ENCODE measurements around the gene DNAJC9.

DNA sequence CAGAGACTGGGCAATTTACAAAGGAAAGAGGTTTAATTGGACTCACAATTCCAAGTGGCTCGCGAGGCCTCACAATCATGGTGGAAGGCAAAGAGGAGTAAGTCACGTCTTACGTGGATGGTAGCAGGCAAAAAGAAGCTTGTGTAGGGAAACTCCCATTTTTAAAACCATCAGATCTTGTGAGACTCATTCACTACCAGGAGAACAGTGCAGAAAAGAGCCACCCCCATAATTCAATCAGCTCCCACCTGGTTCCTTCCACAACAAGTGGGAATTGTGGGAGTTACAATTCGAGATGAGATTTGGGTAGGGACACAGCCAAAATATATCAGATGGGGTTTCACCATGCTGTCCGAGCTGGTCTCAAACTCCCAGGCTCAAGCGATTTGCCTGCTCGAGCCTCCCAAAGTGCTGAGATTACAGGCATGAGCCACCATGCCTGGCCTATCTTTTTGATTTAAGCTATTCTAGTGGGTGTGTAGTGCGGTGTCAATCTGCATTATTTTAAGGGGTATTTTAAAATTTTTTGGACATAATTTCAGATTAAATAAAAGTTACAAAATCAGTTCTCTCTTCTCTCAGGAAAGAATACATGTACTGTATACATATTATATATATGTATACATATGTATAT lies 14.4 kb upstream of the DNAJC9 start:
- TF ChIP-seq, protein P1, sequence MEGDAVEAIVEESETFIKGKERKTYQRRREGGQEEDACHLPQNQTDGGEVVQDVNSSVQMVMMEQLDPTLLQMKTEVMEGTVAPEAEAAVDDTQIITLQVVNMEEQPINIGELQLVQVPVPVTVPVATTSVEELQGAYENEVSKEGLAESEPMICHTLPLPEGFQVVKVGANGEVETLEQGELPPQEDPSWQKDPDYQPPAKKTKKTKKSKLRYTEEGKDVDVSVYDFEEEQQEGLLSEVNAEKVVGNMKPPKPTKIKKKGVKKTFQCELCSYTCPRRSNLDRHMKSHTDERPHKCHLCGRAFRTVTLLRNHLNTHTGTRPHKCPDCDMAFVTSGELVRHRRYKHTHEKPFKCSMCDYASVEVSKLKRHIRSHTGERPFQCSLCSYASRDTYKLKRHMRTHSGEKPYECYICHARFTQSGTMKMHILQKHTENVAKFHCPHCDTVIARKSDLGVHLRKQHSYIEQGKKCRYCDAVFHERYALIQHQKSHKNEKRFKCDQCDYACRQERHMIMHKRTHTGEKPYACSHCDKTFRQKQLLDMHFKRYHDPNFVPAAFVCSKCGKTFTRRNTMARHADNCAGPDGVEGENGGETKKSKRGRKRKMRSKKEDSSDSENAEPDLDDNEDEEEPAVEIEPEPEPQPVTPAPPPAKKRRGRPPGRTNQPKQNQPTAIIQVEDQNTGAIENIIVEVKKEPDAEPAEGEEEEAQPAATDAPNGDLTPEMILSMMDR (IDR thresholded peaks at IDR 0.05; ENCODE audit: low read length), result no peak
- no peak for TF ChIP-seq EZH2 (optimal IDR thresholded peaks at IDR 0.05; ENCODE audit: low read depth, low read length)

Data from MM.1S (cell line).